Mesenchymal stem cell (in vitro differentiated cells and primary cell): Measurements from ENCODE around the gene CHPT1.

Source experiments
- DNase-seq: peaks from one replicate; pipeline ENCODE4 v3.0.0-alpha.2; 2013
- H2AFZ ChIP-seq: one replicate; pipeline ENCODE4 v1.6.1; 2013; ENCODE audit warnings: low read depth, mild to moderate bottlenecking, control low read depth, inconsistent platforms, low read length, moderate library complexity
- H2AK5ac ChIP-seq: 2 replicates; pipeline ENCODE4 v1.6.1; 2013; ENCODE audit warnings: low read length, moderate library complexity, mild to moderate bottlenecking, inconsistent platforms; ENCODE audit not compliant: severe bottlenecking
- H2BK120ac ChIP-seq: one replicate; pipeline ENCODE4 v1.6.1; 2013; ENCODE audit warnings: low read depth, mild to moderate bottlenecking, inconsistent platforms, low read length, moderate library complexity
- H2BK12ac ChIP-seq, 2 experiments: one replicate each; pipeline ENCODE4 v1.6.1; 2013; ENCODE audit warnings: inconsistent platforms in 2 of 2, low read length in 2 of 2, mild to moderate bottlenecking in 2 of 2, moderate library complexity in 2 of 2, control low read depth in 1 of 2
- H2BK15ac ChIP-seq: one replicate; pipeline ENCODE4 v1.6.1; 2013; ENCODE audit warnings: mild to moderate bottlenecking, low read depth, inconsistent platforms; ENCODE audit not compliant: poor library complexity, severe bottlenecking
- H2BK5ac ChIP-seq: 2 replicates; pipeline ENCODE4 v1.6.1; 2013; ENCODE audit warnings: low read depth, mild to moderate bottlenecking, low read length, control low read depth, inconsistent platforms; ENCODE audit not compliant: poor library complexity, severe bottlenecking
- H3K14ac ChIP-seq, 2 experiments: one replicate each; pipeline ENCODE4 v1.6.1; 2013; ENCODE audit warnings: inconsistent platforms in 2 of 2, low read length in 2 of 2, control low read depth in 1 of 2, mild to moderate bottlenecking in 1 of 2, moderate library complexity in 1 of 2
- H3K18ac ChIP-seq, 2 experiments: one replicate each; pipeline ENCODE4 v1.6.1; 2013; ENCODE audit warnings: inconsistent platforms in 2 of 2, low read length in 2 of 2, control low read depth in 1 of 2, low read depth in 1 of 2, mild to moderate bottlenecking in 1 of 2
- H3K23ac ChIP-seq, 2 experiments: one replicate each; pipeline ENCODE4 v1.6.1; 2013; ENCODE audit warnings: inconsistent platforms in 2 of 2, low read length in 2 of 2, mild to moderate bottlenecking in 2 of 2, moderate library complexity in 2 of 2, control low read depth in 1 of 2
- H3K27ac ChIP-seq: 2 replicates; pipeline ENCODE4 v1.5.1; 2013; ENCODE audit warnings: mild to moderate bottlenecking, moderate library complexity, low read length, control low read depth, inconsistent platforms; ENCODE audit not compliant: poor library complexity, severe bottlenecking
- H3K27me3 ChIP-seq, 2 experiments: 2 replicates each; pipeline versions ENCODE4 v1.6.1 to v1.7.0; 2013; ENCODE audit warnings: low read length in 2 of 2, mild to moderate bottlenecking in 2 of 2, moderate library complexity in 2 of 2, control low read depth in 1 of 2, inconsistent platforms in 1 of 2; ENCODE audit not compliant: control insufficient read depth in 1 of 2, insufficient read depth in 1 of 2
- H3K36me3 ChIP-seq, 2 experiments: 2 replicates each; pipeline versions ENCODE4 v1.6.1 to v1.7.0; 2013; ENCODE audit warnings: low read length in 2 of 2, control low read depth in 1 of 2, inconsistent platforms in 1 of 2, low read depth in 1 of 2, mild to moderate bottlenecking in 1 of 2; ENCODE audit not compliant: insufficient read depth in 2 of 2, control insufficient read depth in 1 of 2
- H3K4ac ChIP-seq, 2 experiments: one replicate each; pipeline ENCODE4 v1.6.1; 2013; ENCODE audit warnings: inconsistent platforms in 2 of 2, low read length in 2 of 2, mild to moderate bottlenecking in 2 of 2, moderate library complexity in 2 of 2, control low read depth in 1 of 2, low read depth in 1 of 2
- H3K4me1 ChIP-seq: 2 replicates; pipeline ENCODE4 v1.6.1; 2013; ENCODE audit warnings: low read depth, low read length, control low read depth; ENCODE audit not compliant: control insufficient read depth, insufficient read depth
- H3K4me2 ChIP-seq: 2 replicates; pipeline ENCODE4 v1.6.1; 2013; ENCODE audit warnings: low read length, mild to moderate bottlenecking, inconsistent platforms; ENCODE audit not compliant: poor library complexity, severe bottlenecking
- H3K4me3 ChIP-seq, 2 experiments: 2 replicates each; pipeline versions ENCODE4 v1.5.1 to v1.7.0; 2013; ENCODE audit warnings: low read length in 2 of 2, mild to moderate bottlenecking in 2 of 2, control low read depth in 1 of 2, low read depth in 1 of 2; ENCODE audit not compliant: insufficient read depth in 1 of 2
- H3K79me1 ChIP-seq: replicated peaks from 2 replicates; pipeline ENCODE4 v1.6.1; 2013; ENCODE audit warnings: mild to moderate bottlenecking, control low read depth, low read length, inconsistent platforms; ENCODE audit not compliant: poor library complexity, severe bottlenecking
- H3K9ac ChIP-seq: 2 replicates; pipeline ENCODE4 v1.7.0; 2013; ENCODE audit warnings: mild to moderate bottlenecking, low read length, moderate library complexity
- H3K9me3 ChIP-seq: 2 replicates; pipeline ENCODE4 v1.7.0; 2013; ENCODE audit warnings: mild to moderate bottlenecking, low read length; ENCODE audit not compliant: control insufficient read depth
- H4K8ac ChIP-seq: one replicate; pipeline ENCODE4 v1.6.1; 2013; ENCODE audit warnings: inconsistent platforms, mild to moderate bottlenecking, low read length, moderate library complexity
- H4K91ac ChIP-seq: one replicate; pipeline ENCODE4 v1.6.1; 2013; ENCODE audit warnings: mild to moderate bottlenecking, low read length, inconsistent platforms
- WGBS: methylation state at CpG from one replicate; pipeline ENCODE4 v1.1.7; 2013; ENCODE audit warnings: mixed read lengths; 5-methylcytosine and 5-hydroxymethylcytosine counted together

The CHPT1 gene

DNA sequence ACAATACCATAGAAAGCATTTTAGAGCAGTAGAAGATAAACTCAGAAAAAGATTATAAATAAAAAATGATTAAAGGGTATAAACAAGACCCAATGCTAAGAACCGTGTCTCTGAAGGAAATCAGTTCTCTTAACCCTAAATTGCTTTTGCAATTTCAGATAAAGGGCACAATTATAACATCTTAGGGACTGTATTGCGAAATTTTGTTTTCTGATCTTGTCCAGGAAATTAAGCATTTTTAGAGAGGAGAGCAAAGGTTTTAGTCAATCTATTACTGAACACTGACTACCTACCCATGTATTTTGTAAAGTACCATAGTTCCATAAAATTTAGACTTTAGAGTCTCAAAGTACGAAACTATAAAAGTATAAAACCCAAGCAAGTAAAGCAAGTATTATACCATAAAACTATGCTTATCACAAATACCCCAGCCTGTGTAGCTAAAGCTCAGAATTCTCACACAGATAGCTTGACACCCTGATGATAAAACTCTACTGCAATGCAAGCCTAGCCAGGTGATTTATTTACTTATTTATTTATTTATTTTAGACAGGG lies 6.8 kb upstream of the CHPT1 start:
- 90% methylated on average over 2 of the region's 3 CpGs for WGBS
- Histone ChIP-seq H3K36me3 (no peaks in the 10 kb centered on the region), H3K4me2 (no peak overlapping the region), H2AFZ (no peak overlapping the region), H3K79me1 (no peaks in the 10 kb centered on the region), H3K9me3 (peaks cover 3% of the 10 kb centered on the region), H3K9ac (no peak overlapping the region), H3K18ac (no peak overlapping the region), H3K4me3 (no peak overlapping the region), H3K23ac (no peak overlapping the region), H2AK5ac (no peak overlapping the region), H3K4ac (no peak overlapping the region), H2BK12ac (no peak overlapping the region), H2BK120ac (no peak overlapping the region), H4K91ac (no peak overlapping the region), H3K14ac (no peak overlapping the region), H3K27me3 (no peaks in the 10 kb centered on the region), H2BK5ac (no peak overlapping the region), H3K27ac (no peak overlapping the region), H2BK15ac (no peak overlapping the region), H4K8ac (no peak overlapping the region), H3K4me1 (no peaks in the 10 kb centered on the region)
- no peak for DNase-seq

DNA sequence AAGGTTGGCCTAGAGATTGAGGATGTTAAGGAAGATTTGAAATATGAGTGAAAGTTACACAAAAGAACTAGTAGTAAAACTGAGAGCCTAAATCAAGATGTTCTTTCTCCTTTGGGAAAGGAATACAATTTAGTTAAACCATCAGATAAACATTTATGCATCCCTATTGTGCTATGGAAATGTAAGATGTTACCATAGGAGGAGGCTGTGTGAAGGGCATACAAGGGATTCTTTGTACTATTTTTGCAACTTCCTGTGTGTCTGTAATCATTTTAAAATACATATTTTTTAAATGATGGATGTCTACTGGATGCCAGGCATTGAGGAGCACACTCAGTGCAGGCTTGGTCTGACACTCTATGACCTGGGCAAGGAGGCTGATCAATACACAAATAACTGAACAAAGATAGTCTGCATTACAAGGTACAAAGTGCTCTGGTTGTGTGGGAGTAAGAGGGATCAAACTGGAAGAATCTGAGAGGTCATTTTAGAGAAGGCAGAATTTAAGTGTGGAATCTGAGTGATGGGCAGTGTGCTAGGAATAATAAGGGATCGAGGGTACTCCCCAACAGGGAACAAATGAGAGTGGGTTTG lies 5.8 kb upstream of the CHPT1 start:
- H4K8ac ChIP-seq, result no peak overlapping the region
- no peak for DNase-seq

DNA sequence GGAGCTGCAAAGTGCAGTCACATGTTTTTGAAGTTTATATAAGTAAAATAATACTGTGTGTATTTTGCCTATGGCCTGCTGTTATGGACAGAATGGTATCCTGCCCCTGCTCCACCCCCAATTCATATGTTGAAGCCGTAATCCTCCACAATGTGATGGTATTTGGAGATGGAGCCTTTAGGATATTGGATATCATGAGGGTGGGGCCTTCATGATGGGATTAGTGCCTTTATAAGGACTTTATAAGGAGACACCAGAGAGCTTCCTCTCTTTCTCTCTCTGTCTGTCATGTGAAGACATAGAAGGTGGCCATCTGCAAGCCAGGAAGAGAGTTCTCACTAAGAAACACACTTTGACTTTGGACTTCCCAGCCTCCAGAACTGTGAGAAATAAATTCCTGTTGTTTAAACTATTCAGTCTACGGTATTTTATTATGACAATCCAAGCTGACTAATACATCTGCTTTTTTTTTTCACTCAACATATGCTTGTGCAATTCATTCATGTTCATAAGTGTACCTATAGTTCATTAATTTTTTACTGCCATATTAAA lies 3.1 kb upstream of the CHPT1 start:
- Histone ChIP-seq H3K23ac (no peak overlapping the region), H3K4me2 (no peak overlapping the region), H3K79me1 (peaks cover 6% of the 10 kb centered on the region), H3K9ac (no peak overlapping the region), H3K14ac (no peak overlapping the region), H2BK12ac (no peak overlapping the region), H3K4ac (no peak overlapping the region), H3K4me1 (peaks cover 8% of the 10 kb centered on the region), H3K27me3 (no peaks in the 10 kb centered on the region), H3K4me3 (no peak overlapping the region), H3K27ac (no peak overlapping the region), H3K36me3 (no peaks in the 10 kb centered on the region), H4K8ac (no peak overlapping the region), H2AK5ac (no peak overlapping the region), H2BK120ac (no peak overlapping the region), H2AFZ (no peak overlapping the region), H2BK15ac (no peak overlapping the region), H2BK5ac (no peak overlapping the region), H3K18ac (no peak overlapping the region), H4K91ac (no peak overlapping the region), H3K9me3 (peaks cover 3% of the 10 kb centered on the region)
- no peak for DNase-seq
- WGBS, result 88% methylated on average over 1 of the region's 2 CpGs

More for the DNA sequence above, 5.8 kb upstream of the CHPT1 start:
- Histone ChIP-seq H2BK5ac (no peak overlapping the region), H3K36me3 (no peaks in the 10 kb centered on the region), H3K14ac (no peak overlapping the region), H2AK5ac (no peak overlapping the region), H2BK12ac (no peak overlapping the region), H3K79me1 (no peaks in the 10 kb centered on the region), H3K9me3 (peaks cover 3% of the 10 kb centered on the region), H3K9ac (no peak overlapping the region), H3K18ac (no peak overlapping the region), H3K27ac (no peak overlapping the region), H3K4ac (no peak overlapping the region), H3K4me2 (no peak overlapping the region), H2AFZ (no peak overlapping the region), H3K23ac (no peak overlapping the region), H2BK15ac (no peak overlapping the region), H3K4me3 (no peak overlapping the region), H3K27me3 (no peaks in the 10 kb centered on the region), H3K4me1 (peaks cover 1% of the 10 kb centered on the region), H4K91ac (no peak overlapping the region), H2BK120ac (no peak overlapping the region)
- WGBS, result 75% methylated on average over 1 of the region's 1 CpG

DNA sequence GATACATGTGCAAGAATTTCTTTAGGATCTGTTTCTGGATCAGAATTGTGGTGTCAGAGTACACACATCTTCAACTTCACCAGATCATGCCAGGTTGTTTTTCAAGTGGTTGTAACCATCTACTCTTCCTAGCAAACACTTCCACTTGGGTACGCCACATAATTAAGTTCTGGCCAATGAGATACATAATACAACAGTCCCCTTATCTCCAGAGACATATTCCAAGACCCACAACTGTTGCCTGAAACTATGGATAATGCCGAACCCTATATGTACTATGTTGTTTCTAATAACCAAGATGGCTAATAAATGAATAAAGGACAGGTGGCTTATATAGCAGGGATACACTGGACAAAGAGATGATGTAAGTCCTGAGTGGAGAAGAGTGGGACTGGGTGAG lies 2.5 kb upstream of the CHPT1 start:
- H2BK120ac ChIP-seq, result no peak overlapping the region
- no peak overlapping the region for H3K4me2 ChIP-seq
- no peak overlapping the region for H2BK12ac ChIP-seq
- no peak overlapping the region for H3K14ac ChIP-seq
- no peak overlapping the region for H3K18ac ChIP-seq
- no peak overlapping the region for H3K9ac ChIP-seq
- H3K27me3 ChIP-seq, result no peaks in the 10 kb centered on the region
- no peak overlapping the region for H3K27ac ChIP-seq
- H2BK5ac ChIP-seq, result no peak overlapping the region
- H4K91ac ChIP-seq, result no peak overlapping the region
- no peaks in the 10 kb centered on the region for H3K36me3 ChIP-seq
- no peak overlapping the region for H4K8ac ChIP-seq
- H3K79me1 ChIP-seq, result peaks cover 7% of the 10 kb centered on the region
- no peak for DNase-seq
- H3K4me3 ChIP-seq, result no peak overlapping the region
- no peak overlapping the region for H2BK15ac ChIP-seq
- no peak overlapping the region for H2AK5ac ChIP-seq
- no peak overlapping the region for H3K23ac ChIP-seq
- H3K9me3 ChIP-seq, result peaks cover 3% of the 10 kb centered on the region
- H3K4ac ChIP-seq, result no peak overlapping the region
- WGBS, result 67% methylated on average over 1 of the region's 2 CpGs
- peaks cover 8% of the 10 kb centered on the region for H3K4me1 ChIP-seq
- no peak overlapping the region for H2AFZ ChIP-seq
